Measurements from ENCODE around the gene F13A1. TPM values are rescaled to one million over a fixed set of nuclear protein-coding genes. Genes with fewer than 3 reads are reported as not detected.
A peak's percentile ranks its signal among the peaks of the same experiment; 100 is the strongest.
"Not testable (repeated sequence)": the region's sequence is repeated elsewhere in the genome, so short reads cannot be mapped to it uniquely, and the experiment has no call there.

F13A1 gene
- polyA plus RNA-seq, 3 donors = 11.0 to 20.1 (median 18.5) TPM

DNA sequence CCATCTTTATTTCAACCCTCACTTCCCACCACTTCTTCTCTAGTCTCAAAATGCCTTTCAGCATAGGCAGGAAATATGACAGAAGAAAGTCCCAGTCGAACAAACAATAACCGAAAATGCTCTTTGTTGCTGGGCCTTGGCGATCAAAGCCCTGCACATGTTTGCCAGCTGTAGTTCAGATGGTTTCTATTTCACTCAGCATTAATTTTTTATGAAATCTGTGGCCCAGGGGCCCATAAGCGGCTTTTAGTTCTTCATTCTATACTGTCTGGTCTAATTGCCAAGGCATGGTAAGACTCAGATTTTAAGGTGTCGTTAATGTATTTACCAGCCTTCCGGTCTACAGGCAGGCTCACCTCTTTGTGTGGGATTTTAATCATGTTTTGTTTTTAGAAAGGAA, 10.9 kb upstream of the F13A1 start:
- DNase-seq (ENCODE audit: extremely low read depth in 1 of 11, low read depth in 9 of 11, low spot score in 4 of 11) = no peak

DNA sequence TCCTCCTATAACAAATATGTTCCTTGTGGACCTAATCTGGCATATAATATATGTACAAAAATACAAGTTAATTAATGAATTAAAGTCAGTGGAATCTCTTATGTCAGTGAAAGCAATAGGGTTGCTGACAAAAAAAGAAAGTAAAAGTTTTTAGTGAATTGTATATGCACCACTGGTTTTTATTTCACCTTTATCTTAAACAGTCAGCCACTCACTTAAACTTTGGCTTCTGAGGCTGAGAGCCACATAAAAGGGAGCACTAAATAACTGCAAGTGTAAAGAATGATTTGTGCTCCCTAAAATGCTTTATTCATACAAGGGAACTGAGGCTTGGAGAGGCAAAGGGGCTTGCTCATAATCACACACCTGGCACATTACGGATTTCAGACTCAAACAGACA, 9.9 kb upstream of the F13A1 start:
- DNase-seq (ENCODE audit: extremely low read depth in 1 of 11, low read depth in 9 of 11, low spot score in 4 of 11) = no peak

DNA sequence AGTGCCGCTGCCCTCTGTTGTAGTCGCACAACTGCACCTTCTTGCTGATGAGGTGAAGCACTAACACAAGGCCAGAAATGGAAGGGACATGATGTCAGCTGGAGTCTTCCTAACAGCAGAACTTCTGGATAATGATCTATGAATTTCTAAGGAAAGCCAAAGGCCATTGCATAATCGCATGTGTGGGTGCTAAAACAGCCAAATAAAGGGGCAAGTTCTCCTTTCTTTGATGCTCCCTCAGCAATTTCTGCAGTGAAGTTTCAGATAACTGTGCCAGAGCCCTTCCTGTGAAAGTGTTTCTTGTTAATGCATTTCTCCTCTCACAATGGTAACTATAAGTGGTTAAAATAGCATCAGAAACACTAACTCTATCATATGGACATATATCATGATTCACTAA, 8.0 kb upstream of the F13A1 start:
- DNase-seq (ENCODE audit: extremely low read depth in 1 of 11, low read depth in 9 of 11, low spot score in 4 of 11) = no peak

DNA sequence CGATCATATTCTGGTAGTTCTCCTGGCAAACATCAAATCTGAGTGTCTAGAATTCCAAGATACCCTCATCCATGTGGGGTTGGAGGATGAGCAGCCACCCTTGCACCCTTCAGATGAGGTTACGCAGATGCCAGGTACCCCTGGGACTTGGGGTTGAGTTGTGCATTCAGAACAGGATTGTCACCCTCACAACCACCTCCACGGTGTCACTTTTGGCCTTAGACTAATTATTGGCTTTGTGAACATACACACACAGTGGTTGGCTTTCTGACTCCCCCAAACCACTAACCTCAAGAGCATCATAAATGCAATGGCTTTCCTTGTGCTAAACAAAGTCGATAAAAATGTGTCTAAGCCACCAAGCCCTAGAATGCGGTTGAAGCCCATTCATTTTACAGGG, 2.9 kb upstream of the F13A1 start:
- DNase-seq (ENCODE audit: extremely low read depth in 1 of 11, low read depth in 9 of 11, low spot score in 4 of 11) = no peak

DNA sequence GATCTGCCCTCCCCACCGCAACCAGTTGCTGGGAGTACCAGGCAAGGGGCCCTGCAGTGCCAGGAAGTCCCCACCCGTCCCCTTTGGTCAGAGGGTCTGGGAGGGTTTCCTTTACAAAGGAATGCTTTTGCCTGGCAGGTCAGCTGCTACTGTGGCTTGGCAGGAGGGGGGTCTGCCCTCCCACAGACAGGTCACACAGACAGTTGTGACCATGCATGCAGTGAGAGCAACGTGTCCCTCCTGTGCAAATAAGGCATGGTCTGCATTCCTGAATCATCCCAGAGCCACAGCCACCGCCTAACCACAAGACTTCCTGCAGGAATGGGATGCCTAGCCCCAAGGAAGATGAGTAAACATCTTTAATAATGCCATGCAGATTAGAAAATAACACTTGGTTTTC, 439 bp upstream of the F13A1 start:
- no peak for DNase-seq (ENCODE audit: extremely low read depth in 1 of 11, low read depth in 9 of 11, low spot score in 4 of 11)

DNA sequence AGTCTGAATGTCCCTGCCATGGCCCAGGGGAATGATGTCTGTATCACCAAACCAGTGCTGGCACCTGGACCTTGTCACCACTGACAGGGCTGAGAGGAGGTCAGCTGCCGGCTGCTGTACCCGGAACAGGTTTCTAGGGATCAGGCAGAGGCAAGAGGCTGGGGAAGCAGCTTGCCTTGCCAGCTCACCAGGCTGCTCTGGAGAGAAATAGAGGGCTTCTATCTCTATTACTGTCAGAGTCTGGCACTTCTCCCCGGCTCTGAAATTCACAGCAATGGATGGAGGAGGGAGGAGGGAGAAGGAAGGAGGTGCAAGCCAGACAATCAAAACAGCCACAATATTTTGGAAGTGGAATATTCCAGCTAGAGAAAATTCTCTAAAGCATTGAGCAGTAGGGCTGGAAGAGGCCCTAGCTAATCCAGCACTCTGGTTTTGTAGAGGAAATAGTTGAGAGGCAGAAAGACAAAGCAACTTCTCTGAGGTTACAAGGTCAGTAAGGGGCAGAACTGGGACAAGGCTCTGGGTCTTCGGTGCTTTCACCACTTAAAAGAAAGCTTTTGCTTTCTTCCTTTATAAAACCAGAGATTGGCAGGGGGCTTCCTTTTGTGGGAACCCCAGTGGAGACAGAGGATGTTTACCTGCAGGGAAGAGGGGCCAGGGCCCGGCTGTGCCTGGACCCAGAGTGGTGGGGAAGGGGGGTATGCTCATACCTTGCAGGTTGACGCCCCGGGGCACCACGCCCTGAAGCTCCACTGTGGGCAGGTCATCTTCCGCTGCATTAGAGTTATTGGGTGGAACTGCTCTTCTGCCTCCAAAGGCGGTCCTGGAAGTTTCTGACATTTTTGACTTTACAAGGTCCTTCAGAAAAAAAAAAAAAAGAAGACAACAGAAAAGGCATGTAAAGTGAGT, 2.4 kb downstream of the F13A1 start:
- DNase-seq (ENCODE audit: extremely low read depth in 1 of 11, low read depth in 9 of 11, low spot score in 4 of 11) = no peak

DNA sequence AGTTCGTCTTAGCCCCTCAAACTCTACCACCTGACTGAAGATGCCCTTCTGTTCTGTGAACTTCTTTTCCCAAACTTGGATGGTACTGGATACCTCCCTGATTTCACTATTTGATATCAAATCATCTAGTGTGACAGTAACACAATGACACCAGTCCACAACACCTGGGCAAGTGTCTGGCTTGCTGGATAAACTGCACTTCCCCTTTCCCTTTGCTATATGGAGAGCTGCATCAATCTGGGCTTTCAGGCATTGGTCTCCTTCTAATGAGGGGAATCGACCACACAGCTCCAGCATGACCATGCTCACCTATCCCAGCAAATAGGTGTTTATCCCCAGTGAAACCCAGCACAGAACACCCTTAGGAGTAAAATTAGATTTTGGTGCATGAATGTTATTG, 3.1 kb downstream of the F13A1 start:
- no peak for DNase-seq (ENCODE audit: extremely low read depth in 1 of 11, low read depth in 9 of 11, low spot score in 4 of 11)

DNA sequence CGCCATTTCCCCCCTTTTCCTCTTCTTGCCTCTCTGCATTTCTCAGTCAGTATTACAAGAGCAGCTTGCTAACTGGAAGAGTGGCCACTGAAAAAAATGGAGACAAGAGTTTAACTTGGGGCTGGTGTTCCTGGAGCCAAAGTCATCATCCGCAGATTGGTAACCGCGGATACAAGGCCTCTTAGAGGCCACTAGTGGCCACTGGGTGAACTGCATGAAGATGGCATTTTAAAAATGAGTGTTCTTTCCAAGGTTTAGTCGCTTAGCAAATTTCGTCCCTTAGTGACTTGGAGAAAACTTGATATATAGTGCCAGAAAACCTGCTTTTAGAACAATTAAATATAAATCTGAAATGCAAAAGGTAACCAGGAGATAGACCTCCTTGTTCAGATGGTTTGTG, 4.8 kb downstream of the F13A1 start:
- peak in 6 of 11 donors; percentile 32 to 51 (median 37) for DNase-seq (ENCODE audit: extremely low read depth in 1 of 11, low read depth in 9 of 11, low spot score in 4 of 11)

DNA sequence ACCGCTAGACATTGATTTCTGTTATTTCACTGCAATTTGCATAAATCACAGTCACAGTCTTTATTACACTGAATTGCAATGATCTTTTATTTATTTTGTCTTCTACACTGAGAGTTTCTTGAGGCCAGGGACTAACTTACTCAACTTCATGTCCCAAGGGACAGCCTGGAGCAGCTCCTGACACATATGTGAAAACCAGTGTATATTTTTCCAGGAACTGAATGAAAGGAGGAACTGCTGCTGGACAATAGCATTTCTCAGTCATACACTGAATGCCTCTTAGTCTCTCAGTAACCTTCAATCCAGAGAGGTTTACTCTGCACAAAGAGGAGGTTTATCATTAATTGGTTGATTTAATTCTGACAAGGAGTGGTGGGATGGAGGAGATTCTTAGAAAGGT, 5.9 kb downstream of the F13A1 start:
- DNase-seq (ENCODE audit: extremely low read depth in 1 of 11, low read depth in 9 of 11, low spot score in 4 of 11) = no peak

DNA sequence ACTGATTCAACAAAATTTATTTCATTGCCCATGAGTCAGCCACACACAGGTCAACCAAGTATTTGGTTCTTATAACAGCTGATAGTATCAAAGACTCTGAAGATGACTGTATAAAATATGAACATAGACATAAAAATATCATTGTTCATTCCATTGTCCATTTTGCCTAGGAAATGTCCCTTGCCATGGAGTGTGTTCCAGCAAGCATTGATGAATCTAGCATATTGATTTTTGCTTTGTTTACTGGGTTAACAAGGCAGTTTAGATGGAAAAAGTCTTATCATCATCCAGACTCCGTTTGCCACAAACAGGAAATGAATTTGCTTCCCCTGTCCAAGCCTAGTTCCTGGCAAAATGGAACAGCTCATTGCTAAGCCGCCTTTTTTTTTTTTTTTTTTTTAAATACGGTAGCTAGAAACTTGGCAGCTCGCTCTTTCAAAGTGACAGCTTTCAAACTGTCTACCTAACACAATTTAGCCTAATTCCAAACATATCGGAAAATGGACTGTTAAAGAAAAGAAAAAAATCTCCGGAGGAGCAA, 7.5 kb downstream of the F13A1 start:
- DNase-seq (ENCODE audit: extremely low read depth in 1 of 11, low read depth in 9 of 11, low spot score in 4 of 11) = no peak

DNA sequence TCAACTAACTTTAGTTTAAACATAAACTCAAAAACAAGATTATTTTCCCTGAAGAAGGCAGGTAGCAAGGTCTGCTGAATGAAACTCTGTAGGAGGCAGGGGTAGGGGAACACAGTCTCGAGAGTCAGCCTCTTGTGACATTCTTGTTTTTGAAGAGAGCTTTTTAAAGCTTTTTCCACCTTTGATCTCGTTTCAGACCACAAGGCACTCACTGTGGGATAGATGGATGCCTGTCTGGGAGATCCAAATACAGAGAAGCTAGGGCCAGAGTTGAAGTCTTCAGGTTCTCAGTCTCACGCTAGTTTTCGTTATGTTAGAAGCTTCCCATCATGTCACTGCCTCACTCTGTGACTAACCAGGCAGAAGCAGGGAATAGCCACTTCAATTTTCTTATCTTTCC, 14.9 kb downstream of the F13A1 start:
- no peak for DNase-seq (ENCODE audit: extremely low read depth in 1 of 11, low read depth in 9 of 11, low spot score in 4 of 11)

DNA sequence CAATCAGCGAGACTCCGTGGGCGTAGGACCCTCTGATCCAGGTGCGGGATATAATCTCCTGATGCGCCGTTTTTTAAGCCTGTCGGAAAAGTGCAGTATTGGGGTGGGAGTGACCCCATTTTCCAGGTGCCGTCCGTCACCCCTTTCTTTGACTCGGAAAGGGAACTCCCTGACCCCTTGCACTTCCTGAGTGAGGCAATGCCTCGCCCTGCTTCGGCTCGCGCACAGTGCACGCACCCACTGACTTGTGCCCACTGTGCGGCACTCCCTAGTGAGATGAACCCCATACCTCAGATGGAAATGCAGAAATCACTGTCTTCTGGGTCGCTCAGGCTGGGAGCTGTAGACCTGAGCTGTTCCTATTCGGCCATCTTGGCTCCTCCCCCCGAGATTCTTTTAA, 20.1 kb downstream of the F13A1 start:
- DNase-seq (ENCODE audit: extremely low read depth in 1 of 11, low read depth in 9 of 11, low spot score in 4 of 11) = not testable (repeated sequence)

DNA sequence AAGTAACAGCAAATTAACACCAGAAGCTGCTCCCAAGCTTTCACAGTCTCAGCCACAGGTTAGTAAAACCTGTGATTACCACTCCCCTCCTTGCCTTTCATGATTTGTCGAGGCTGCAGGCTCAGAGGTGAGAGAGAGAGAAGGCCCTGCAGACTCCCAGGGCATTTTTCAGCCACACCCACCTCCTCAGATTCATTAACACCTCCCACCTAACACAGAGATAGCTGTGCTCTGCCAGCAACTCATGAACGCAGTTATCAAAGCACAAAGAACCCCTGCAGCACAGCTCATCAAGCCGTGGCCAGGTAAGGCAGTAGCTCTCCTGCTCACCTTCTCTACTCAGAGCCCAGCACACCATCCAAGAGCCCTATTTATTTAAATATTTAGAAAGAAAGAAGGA, 27.1 kb downstream of the F13A1 start:
- no peak for DNase-seq (ENCODE audit: extremely low read depth in 1 of 11, low read depth in 9 of 11, low spot score in 4 of 11)

DNA sequence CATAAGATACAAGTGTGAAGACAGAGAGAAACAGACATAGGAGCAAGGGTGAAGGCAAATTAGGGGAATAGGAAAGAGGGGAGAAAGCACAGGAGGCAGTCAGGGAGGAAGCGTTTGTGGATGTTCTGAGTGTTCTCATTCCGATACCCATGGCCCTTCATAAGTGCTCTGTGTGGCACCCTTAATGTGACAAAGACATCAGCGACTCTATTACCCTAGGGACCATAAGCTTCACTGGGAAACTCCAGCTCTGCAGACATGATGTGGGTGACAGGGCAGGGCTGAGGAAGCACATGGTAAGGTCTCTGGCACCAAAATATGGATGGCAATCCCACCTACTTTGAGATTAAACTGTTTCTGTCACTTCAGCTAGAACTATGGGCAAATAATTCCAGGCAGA, 33.0 kb downstream of the F13A1 start:
- DNase-seq (ENCODE audit: extremely low read depth in 1 of 11, low read depth in 9 of 11, low spot score in 4 of 11) = no peak

DNA sequence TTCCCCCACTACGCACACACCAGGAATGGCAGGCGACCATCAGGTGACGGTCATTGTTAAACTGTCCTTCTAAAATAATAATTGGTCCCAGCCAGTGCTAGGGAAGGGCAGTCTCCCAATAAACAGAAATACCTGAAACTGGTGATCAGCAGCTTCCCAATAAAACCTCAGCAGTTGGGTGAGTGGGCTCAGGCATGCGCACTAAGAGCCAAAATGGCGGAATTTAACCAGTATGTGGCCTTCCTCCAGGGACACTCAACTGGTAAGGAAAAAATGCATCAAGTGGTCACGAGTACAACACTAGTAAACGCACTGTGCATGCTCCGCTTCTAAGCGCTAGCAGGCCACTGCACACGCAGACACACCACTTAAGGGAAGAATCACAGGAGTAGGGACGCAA, 34.8 kb downstream of the F13A1 start:
- DNase-seq (ENCODE audit: extremely low read depth in 1 of 11, low read depth in 9 of 11, low spot score in 4 of 11) = no peak

DNA sequence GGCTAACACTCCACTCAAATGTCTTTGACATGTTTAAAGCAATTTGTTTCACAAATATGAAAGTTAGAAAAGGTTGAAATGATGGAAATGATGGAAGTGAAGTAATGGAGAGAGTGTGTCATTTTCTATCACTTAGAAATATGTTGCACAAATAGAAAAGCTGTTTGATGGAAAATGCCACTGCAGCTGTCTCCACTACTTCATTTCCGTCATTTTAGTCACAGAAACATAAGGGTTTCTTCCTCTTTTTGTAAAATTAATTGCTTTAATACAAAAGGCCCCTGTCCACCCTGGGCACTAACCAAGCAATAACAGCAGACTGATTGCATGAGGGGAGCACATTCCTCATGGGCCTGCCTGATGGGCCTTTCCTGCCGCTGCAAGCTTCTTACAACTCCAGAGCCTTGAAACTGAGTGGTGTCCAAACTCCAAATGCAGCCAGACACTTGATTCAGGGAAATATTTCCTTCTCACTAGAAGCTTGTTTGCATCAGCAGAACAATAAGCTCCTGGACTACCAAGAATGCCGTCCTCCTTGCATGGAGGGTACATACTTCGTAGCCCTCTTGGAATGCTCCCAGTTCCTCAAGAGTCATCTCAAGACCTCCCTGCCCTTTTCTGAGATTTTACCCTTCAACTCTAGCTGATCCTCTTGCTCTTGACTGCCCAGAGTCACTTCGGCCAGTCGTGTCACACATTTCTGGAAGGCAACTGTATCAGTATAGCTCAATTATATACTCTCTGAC, 36.1 kb downstream of the F13A1 start:
- no peak for DNase-seq (ENCODE audit: extremely low read depth in 1 of 11, low read depth in 9 of 11, low spot score in 4 of 11)

DNA sequence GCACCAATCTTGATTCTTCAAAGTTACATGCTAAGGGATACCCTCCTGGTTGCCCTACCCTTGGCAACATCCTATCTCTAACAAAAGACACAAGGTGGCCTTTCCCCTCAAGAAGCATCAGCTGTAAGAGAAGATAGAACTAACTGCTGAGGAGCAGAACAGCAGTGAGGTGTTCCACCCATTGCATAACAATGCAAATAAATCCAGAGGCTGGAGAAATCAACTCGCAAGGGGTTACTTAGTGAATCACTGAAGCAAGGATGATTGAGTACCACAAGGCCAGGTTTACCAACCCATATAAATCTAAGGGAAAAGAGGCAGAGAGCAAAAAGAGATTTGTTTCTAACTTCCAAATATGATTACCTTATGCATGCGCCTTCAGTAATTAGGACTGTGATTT, 36.7 kb downstream of the F13A1 start:
- DNase-seq (ENCODE audit: extremely low read depth in 1 of 11, low read depth in 9 of 11, low spot score in 4 of 11) = no peak

DNA sequence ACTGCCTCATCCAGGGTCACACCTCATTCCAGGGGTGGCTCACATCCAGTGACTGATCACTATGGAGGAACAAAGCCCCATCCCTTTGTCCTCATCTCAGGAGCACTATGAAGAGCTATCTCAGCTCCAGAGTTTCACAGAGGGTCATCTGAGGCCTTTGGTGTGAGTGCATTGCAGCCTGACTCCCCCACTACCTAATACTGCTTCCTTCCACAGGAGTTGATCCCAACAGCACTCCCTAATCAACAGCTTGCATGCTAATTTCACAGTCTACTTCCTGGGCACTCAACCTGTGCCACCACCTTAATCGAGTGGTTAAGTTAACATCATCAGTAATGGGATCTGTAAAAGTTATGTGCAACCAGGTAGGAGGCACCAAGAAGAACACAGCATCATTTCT, 37.7 kb downstream of the F13A1 start:
- DNase-seq (ENCODE audit: extremely low read depth in 1 of 11, low read depth in 9 of 11, low spot score in 4 of 11) = no peak

DNA sequence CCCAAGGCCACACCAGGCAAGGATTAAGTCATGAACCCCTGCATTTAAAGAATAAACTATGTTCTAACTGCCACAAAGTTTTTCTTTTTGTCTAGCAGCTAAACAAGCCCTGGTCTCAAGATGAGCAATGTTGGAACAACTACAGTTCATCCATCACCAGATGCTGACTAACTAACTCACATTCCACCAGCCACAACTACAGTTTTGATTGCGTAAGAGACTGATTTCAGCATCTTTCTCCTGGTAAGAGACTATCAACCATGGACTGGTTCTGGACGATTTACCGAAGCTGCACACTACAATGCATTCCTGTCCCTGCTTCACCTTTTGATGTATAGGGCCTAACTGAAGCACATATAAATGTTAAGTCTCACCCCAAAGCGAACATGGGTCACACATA, 43.0 kb downstream of the F13A1 start:
- no peak for DNase-seq (ENCODE audit: extremely low read depth in 1 of 11, low read depth in 9 of 11, low spot score in 4 of 11)

DNA sequence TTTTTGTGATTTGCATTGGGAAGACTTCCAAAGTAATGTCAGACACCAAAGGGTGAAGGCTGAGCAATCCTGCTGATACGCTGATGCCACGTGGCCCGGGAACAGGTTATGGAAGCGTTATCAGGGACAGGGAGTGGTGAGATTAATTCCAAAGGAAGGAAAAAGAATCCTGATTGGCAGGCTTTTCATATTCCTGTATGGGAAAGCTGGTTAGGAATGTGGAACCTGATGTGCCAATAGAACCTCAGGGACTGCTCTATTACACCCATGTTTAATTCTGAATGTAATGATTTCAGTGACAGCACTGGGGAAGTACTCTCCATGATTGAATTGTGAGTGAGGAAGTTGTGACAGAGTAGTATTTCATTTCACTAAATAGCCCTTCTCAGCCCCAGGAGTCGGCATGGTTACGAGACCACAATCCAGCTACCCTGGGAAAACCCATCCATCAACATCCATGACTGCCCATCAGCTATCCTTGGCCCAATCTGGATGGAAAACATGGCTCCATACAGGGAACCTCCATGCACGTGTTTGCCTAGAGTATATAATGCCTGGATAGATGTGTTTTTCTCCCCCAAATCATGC, 49.4 kb downstream of the F13A1 start:
- DNase-seq (ENCODE audit: extremely low read depth in 1 of 11, low read depth in 9 of 11, low spot score in 4 of 11) = no peak
